Stimulated activated naive CD8-positive, alpha-beta T cell treated with anti-CD3 and anti-CD28 coated beads, Interleukin-15, Interleukin-2, amounts not matched to agents 100 U/mL and 50 U/mL, for 24 hours (primary cell): ENCODE measurements around the gene PRKN.

Experiments used
- ATAC-seq: fragments of 150-1000 bp; cut with Tn5 transposase; one replicate; pipeline ENCODE4 v1.10.0; 2021
- DNase-seq: peaks from one replicate; pipeline ENCODE4 v3.0.0; 2021

PRKN gene

DNA sequence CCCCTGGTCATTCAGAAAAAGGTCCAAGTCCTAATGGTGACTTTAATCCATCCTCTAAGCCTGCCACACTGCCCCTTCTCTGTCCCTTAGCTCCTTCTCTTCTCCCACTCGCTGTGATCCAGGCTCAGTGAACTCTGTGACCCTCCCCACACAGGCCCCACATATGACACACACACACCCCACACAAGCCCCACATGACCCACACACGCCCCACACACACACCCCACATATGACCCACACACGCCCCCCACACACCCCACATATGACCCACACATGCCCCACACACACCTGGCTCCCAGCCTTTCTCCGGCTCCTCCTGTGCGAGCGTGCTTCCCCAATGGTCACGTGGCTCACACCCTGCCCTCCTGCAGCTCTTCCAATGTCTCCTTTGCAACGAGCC, 925.3 kb downstream of the PRKN start:
- no peak for DNase-seq
- ATAC-seq, result no peak

- DNase-seq, result no peak
- no peak for ATAC-seq
These were observed 928.6 kb downstream of the PRKN start for GRCh38 chr6:161798844-161799394.

- ATAC-seq (no peak), DNase-seq (no peak)
These were observed 930.9 kb downstream of the PRKN start for GRCh38 chr6:161796681-161797080.

GRCh38 chr6:161792851-161793493, 934.6 kb downstream of the PRKN start:
- DNase-seq (no peak), ATAC-seq (no peak)

DNA sequence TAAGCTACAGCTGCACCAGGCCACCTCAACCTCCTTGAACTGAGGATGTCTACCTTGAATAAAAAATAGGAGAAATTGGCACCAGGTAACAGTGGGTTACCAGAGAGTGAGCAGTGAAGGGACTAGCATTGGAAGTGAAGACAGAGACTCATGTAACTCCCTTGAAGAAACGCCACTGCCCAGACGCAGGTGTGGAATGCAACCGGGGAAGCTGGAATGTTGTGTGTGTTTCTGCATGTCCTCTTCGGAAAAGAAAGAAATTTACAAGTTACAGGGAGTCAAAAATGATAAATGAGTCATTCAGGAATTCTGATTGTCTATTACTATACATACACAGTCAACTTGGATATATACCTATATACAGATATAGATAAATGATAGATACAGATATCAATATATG, 939.0 kb downstream of the PRKN start:
- DNase-seq (no peak), ATAC-seq (no peak)

GRCh38 chr6:161772176-161772575, 955.4 kb downstream of the PRKN start:
- no peak for ATAC-seq
- no peak for DNase-seq

GRCh38 chr6:161761966-161762365, 965.6 kb downstream of the PRKN start:
- ATAC-seq, result no peak
- DNase-seq, result no peak

GRCh38 chr6:161755080-161755479, 972.5 kb downstream of the PRKN start:
- DNase-seq (no peak), ATAC-seq (no peak)

GRCh38 chr6:161750686-161751085, 976.9 kb downstream of the PRKN start:
- DNase-seq (no peak), ATAC-seq (no peak)

DNA sequence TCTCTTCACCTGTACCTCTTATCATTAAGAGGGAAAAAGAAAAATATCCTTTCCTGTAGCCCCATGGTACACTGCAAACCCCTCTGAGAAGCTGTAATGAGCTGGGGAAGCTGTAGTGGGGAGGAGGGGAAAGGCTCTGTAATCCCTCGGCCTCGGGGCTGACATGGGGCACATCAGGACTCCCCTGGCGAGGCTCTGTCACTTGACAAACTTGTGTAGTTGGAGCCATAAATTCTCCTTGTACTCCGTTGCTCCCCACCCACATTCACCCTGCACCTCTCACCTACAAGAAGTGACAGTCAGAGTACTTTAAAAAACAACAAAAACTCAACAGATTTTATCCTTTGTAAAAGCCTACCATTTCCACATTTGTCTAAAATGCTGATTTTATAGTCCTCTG, 978.0 kb downstream of the PRKN start:
- ATAC-seq, result no peak
- no peak for DNase-seq

- ATAC-seq (no peak), DNase-seq (peak; percentile 46)
These were observed 978.8 kb downstream of the PRKN start for GRCh38 chr6:161748535-161749416.

DNA sequence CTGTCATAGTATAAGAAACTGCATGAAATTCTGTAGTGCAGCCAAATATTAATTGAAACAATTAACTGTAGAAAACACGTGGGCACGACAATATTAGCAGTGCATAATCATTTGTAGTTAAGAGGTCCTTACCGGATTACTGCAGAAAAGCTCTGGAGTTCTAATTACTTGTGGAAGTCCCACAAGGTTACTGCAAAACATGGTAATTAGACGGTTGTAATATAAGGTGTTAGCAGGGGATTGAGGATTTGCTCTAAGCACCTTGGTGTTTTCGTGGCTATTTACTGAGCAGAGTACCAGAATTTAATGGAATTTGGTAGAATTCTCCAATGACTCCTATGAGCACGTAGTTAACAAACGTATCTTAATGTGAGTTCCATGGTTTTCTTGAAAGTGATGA, 980.1 kb downstream of the PRKN start:
- DNase-seq (no peak), ATAC-seq (no peak)

DNA sequence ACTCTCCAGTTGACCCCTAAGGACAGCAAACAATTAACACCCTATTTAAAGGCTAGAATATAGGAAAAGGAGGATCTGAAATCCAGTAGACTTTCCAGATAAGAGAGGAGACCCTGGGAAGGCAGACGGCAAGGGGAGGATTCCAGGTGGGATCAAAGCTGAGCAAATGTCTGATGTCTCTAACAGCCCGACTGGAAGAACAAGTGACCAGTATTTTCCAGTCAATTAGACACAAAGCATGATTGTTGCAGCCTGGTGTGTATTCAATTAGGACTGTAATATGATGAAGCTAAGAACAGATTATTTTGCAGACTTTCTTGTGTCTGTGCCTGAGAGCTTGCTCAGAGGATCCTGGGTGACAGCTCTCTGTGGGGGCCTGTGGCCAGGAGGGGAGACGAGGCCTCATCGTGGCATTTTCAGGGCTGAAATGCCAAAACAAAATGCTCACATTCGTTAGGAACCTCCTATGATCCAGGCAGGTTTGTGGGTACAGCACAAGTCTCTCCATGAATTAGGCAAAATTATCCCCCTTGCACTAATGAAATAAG, 981.9 kb downstream of the PRKN start:
- DNase-seq (no peak), ATAC-seq (no peak)

- no peak for ATAC-seq
- DNase-seq, result no peak
These were observed 982.4 kb downstream of the PRKN start for GRCh38 chr6:161745128-161745527.

GRCh38 chr6:161744211-161745067, 983.1 kb downstream of the PRKN start:
- ATAC-seq (no peak), DNase-seq (no peak)

- no peak for ATAC-seq
These were observed 983.9 kb downstream of the PRKN start for GRCh38 chr6:161743509-161744178.

GRCh38 chr6:161740486-161740885, 987.1 kb downstream of the PRKN start:
- no peak for ATAC-seq
- DNase-seq, result no peak

More at GRCh38 chr6:161743509-161744178, 983.9 kb downstream of the PRKN start:
- no peak for DNase-seq

- ATAC-seq (no peak), DNase-seq (no peak)
These were observed 990.7 kb downstream of the PRKN start for GRCh38 chr6:161736781-161737292.

GRCh38 chr6:161736326-161736725, 991.2 kb downstream of the PRKN start:
- DNase-seq (no peak), ATAC-seq (no peak)

DNA sequence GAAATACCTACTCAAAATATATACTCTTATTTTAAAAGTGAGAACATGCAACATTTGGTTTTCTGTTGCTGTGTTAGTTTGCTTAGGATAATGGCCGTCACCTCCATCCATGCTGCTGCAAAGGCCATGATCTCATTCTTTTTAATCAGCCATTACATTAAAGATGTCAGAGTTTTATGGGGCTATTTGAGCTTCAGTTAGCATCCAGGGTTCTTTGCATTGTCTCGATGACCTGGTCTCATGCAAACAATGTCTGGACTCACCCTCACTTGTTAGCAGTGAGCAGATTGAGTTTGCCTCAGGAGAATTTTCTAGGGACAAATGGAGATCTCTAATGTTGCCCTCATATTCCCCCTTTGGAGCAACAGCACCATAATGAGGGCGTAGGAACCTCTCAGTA, 995.0 kb downstream of the PRKN start:
- DNase-seq (no peak), ATAC-seq (no peak)

DNA sequence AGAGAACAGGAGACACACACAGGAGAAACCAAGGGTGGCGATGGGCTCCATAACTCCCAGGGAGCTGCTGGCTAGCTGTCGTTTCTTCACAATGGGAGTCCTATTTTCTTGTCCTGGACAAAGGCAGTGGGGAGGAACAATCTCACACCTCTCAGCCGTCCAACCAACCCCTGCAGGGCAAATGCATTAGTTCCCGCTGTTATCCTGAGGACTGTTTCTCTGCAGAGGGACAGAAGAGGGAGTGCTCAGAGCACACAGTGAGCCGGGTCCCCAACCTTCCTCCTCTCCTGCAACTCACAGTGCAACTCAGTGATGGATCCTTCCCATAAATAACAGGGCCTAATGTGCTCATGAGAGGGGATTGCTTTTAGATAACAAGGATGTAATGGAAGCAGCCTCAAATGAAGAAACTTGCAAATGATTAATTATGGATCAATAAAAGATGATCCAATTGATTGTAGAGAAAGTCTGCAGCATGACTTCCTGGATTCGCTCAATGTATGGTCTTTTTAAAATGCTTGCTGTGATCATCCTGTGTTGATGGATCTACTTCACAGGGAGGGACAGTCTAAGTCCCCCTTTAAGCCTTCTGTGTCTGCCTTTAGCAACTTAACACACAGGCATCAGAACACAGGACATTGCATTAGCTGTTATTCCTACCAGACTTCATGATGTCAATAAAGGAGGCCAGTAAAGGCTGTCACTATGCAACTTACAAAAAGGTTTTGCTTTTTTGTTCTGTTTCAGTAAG, 1000.3 kb downstream of the PRKN start:
- ATAC-seq (no peak), DNase-seq (no peak)
